Right kidney (tissue), 1 donor: ENCODE results near the gene TGIF2.

Experiments used
- DNase-seq: peaks from one replicate; pipeline ENCODE4 v3.0.0-alpha.2; 2016

TGIF2 gene

DNA sequence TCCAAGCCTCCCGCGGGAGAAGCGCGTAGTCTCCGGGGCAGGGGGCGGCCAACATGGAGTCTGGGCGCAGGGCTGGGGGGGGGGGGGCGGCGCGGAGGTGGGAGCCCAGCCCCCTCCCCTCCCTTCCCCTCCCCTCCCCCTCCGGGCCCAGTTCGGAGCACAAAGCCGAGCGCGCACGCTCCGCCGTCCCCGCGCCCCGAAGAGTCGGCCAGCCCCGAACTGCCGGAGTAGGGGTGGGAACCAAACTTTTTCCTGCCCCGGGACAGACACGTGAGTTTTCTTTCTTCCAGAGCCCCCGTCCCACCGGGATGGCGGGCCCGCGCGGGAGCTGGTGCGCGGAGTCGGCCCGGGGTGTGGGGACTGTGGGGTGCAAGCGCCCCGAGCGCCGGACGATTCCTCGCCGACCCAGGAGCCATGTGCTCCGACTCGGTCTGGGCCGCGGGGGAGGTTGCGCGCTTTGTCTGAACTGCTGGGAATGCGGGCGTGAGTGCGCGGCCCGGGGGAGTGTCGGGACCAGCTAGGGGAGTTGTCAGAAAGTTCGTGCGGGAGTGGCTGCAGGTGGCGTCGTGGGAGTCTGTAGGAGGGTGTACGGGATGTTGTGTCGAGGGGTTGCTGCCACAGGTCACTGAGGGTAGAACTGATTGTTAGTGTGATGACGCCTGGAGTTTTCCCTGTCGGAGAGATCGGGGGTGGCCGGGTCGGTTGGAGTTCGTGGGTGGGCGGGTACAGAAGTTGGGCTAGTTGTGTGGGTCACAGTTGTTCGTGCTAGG lies 1.2 kb downstream of the TGIF2 start:
- DNase-seq = peak; percentile 88

DNA sequence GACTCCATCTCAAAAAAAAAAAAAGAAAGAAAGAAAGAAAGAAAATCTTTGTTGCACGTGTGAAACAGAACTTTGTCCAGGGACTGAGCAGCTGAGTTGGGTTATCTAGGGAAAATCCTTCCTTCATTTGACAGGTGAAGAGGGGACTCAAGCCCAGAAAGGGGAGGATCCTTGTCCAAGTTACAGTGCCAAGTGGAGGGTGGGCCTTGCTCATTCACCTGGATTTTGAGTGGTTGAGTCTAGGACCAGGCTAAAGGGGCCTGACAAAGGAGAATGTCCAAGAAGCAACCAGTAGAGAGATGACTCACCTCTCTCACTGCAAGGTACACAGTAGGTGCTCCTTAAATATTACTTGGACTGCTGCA lies 2.7 kb downstream of the TGIF2 start:
- DNase-seq = no peak

DNA sequence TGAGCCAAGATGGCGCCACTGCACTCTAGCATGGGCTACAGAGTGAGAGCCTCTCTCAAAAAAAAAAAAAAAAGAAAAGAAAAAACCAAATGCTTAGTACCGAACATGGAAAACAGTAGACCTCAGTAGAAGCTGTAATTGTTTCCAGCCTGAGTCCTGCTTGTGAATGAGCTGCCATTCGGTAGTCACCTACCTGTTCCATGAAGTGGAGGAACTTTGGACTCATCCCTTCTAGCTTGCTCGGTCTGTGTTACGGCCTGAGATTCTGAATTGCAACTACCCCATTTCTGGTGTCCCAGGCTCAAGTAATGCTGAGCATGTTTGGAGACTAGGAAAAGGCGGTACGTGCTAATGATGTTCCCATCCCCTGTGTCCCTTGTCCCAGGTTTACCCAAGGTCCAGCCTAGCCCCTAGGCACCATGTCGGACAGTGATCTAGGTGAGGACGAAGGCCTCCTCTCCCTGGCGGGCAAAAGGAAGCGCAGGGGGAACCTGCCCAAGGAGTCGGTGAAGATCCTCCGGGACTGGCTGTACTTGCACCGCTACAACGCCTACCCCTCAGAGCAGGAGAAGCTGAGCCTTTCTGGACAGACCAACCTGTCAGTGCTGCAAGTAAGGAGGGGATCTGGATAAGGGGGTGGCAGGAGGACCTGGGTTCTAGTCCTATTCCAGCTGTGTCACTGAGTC lies 5.1 kb downstream of the TGIF2 start:
- no peak for DNase-seq

DNA sequence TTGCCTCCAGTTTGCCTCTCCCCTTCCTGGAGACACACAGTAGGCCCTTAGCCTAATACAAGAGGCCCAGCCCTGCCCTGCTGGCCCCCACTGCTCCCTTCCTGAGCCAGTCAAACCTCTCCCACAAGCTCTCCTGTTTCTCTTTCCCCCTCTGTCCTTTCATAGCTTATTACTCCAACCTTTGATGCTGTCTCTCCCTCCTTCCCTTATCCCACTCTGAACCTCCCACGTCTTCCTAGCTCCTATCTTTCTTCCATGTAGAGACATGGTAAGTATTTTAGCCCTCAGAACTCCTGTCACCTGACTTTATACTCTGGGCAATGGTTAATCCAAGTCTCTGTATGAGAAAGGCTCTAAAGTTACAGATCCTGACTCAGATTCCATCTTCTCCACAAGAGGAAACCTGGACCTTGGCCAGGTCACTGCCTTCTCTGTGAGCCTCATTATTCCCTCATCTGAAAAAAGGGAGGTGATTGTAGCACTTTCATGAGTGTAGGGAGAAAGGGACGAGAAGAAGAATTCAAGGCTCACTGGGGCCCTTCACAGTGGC lies 6.7 kb downstream of the TGIF2 start:
- no peak for DNase-seq

DNA sequence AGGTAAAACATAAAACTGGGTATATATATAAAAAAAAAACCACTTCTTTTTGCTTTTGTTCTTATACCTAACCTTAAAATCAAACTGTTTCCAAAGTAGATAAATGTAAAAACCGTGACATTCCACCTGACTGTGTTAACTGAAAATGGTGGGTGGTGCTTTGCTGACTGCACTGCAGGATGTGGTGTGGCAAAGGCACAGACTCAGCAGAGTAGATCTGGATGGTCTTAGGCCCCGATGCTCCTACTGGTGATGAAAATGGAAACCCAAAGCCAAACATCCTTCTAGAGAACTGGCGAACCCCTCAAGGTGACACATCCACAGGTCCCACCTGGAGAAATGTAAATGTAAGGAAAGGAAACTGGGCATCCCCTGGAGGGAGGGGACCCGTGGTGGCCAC lies 8.9 kb downstream of the TGIF2 start:
- DNase-seq = no peak

DNA sequence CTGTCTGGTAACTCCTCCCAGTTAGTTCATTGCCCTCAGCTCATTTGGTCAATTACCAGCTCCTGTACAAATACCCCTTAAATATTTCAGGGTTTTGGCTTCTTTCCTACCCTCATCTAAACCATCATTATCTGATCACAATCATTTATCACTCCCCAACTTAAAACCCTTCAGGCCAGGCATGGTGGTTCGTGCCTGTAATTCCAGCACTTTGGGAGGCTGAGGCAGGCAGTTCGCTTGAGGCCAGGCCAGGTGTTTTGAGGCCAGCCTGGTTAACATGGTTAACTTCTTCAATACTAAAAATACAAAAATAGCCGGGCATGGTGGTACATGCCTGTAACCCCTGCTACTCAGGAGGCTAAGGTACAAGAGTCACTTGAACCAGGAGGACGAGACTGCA lies 9.4 kb downstream of the TGIF2 start:
- no peak for DNase-seq

DNA sequence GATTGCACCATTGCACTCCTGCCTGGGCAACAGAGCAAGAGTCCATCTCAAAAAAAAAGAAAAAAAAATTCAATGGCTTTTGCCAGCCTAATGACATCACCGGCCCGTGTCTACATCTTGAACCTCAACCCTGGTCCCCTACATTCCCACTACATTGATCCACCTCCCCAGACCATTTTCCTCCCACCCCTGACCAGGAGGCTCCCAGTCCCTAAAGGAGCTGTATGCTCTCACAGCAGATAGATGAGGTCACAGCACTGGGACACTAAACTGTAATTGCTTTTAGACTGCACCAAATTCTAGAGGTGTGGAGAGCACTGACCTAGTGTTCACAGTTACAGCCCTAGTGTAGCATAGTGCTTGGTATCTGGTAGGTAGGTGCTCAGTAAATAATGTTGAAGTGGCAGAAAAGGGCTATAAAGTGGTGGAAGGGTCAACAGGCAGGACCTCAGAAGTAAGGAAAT lies 10.7 kb downstream of the TGIF2 start:
- DNase-seq = no peak

DNA sequence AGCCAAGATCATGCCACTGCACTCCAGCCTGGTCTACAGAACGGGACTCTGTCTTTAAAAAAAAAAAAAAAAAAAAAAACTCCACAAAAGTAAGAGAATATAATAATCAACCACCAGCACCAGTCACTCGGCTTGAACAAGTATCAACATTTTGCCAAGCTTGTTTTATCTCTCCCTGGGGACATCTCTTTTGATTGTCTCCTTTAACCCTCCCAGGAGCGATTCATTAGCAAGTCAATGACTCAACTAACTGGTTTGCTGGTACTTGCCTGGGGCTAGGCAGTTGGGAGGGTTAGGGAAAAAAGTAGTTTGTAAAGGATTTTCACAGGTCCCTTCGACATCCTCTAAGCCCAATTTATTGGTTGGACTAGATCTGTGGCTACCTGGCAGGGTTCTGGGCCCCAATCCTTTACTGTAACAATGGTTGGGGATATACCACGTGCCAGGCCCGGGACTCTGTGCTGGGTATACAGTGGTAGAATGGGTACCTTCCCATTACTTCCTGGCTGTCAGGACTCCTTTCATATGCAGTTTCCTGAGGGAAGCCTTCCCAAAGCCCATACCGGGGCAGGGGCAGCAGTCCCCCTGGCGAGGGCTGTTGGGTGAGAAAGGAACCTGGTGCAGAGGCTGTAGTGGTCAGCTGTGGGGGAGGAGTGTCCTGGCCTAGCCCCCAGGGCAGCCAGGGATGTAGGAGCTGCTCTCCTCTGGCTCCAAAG lies 12.2 kb downstream of the TGIF2 start:
- no peak for DNase-seq

DNA sequence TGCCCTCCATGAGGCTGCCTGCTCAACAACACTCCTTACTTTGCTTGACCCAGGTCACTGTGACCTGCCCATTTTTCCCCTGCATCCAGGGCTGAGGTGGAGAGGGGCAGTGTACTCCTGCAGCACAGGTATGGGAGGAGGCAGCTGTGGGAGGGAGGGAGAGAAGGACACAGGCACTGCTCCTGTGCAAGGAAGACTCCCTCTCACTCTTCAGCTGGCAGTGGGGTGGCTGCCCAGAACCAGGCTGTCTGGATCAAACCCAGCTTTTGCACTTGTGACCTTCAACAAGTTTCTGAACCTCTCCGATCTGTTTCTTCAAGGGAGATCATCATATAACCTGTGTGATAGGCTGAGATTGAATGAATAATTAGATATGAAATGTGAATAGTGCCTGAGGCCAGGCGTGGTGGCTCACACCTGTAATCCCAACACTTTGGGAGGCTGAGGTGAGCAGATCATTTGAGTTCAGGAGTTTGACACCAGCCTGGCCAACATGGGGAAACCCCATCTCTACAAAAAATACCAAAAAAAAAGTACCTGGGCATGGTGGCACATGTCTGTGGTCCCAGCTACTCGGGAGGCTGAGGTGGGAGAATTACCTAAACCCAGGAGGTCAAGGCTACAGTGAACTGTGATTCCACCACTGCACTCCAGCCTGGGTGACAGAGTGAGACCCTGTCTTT lies 14.1 kb downstream of the TGIF2 start:
- no peak for DNase-seq

DNA sequence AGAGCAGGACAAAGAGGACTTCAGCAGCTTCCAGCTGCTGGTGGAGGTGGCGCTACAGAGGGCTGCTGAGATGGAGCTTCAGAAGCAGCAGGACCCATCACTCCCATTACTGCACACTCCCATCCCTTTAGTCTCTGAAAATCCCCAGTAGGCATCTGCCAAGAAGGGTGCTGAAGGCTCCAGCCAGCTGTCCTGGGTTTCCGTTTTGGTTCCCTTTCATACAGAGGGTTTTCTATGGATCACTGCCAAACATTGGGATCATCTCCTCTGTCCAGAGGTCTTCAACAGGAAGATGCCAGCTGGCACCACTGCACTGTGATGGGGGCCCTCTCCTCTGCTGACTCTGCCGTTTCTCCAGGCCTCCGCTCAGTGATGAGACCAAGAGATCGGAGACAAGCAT lies 17.9 kb downstream of the TGIF2 start:
- DNase-seq = no peak

DNA sequence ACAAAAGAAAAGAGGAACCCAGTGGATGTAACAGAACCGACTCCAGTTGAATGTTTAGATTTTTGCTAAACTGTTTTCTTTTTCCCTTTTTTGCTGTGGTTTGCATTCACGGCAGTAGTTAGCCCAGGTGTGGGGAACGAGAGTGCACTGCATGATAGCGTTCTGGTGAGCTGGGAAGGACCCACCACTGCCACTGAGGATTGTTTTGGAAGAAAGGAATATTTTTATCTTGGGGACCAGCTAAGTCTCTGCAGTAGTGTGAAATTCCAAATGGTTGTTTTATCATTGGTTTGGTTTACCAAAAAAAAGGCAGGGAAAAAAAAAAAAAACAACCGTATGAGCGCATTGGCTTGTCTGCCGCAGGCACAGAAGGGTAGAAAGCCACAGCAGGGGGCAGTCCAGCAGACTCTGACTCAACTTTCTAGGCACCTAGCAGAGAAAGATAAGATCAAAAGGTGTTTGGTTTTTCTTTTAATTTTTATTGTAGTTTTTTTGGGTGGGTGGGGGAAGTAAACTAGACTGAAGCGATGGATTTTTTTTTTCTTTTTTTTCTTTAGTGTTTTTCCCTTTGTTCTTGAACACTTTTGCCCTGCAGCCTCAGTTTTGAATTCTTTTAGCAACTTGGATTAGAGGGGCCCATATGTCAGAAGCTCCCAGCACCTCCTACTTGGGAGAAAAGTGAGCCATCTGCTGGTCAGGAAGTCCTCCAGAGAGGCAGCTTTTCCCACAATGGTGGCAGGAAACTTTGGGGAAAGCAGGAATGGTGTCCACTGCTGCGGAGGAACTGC lies 18.7 kb downstream of the TGIF2 start:
- no peak for DNase-seq

DNA sequence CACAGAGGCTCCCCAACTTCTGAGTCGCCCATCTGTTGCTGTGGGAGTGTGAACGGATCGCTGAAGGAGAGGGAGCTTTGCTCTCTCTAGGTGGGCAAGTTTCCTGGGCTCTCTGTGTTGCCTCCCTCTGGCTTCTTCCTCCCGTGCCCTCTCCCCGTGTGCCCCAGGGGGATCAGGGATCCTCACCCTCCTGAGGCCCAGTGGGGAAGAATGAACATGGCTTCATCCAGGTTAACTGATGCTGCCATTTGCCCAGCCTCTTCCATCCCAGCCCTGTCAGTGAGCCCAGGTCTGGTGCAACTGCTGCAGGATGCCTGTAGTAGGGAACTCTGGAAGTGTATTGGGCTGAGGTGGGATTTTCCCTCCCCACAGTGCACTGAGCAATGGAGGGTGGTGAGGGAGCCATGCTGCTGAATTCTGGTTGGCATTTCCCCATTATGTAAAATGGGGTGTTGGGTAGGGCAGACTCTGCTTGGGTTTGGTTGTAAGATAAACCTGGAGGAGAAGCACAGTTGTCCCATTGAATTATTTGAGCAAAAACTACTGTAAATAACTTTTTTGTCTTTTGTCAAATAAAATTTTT lies 20.0 kb downstream of the TGIF2 start:
- DNase-seq = no peak

DNA sequence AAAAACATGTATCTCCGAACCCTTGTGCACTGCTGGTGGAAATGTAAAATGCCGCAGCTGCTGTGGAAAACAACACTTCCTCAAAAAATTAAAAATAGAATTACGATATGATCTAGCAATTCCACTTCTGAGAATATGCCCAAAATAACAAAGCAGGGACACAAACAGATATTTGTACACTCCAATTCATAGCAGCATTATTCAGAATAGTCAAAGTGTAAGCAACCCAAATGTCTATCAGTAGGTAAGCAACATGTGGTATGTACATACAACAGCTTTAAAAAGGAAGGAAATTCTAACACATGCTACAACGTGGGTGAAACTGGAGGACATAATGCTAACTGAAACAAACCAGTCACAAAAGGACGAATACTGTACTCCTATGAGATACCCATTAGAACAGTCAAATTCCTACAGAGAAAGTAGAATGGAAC lies 26.5 kb downstream of the TGIF2 start:
- DNase-seq = no peak

DNA sequence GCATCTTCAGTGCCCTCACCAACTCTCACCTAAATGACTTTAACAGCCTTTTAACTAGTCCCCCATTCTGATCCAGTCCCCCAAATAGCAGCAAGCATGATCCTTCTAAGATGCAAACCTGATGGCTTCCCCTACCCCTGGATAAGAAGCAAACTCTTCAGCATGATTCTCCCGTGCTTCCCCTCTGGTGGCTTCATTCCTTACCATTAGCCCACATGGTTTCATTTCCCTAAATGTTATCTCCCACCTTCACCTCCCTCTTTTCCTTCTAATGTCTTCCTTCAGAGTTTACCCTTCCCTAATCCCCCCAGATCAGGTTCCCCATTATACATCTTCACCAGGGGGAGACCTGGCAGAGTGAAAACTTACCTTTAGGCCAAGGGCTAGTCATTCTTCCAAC lies 28.1 kb downstream of the TGIF2 start:
- DNase-seq = no peak

DNA sequence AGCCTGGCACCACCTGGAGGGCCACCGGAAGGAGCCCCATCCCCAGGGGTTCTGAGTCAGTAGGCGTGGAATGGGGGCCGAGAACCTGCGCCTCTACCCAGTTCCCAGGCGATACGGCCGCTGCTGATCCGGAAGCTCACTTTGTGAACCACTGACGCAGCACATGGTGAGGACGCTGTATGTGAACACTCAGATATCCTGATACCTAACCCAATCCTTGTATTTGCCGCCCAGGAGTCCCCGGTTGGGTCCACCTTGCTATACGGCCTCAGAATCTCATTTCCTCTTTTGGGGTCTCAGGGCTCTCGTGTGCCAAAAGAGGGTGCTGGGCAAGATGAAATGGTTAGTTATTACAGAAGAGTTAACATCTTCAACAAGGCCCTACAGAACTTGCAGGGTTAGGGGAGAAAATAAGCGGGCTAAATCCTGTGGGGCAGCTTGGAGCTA lies 31.6 kb downstream of the TGIF2 start:
- DNase-seq = no peak

DNA sequence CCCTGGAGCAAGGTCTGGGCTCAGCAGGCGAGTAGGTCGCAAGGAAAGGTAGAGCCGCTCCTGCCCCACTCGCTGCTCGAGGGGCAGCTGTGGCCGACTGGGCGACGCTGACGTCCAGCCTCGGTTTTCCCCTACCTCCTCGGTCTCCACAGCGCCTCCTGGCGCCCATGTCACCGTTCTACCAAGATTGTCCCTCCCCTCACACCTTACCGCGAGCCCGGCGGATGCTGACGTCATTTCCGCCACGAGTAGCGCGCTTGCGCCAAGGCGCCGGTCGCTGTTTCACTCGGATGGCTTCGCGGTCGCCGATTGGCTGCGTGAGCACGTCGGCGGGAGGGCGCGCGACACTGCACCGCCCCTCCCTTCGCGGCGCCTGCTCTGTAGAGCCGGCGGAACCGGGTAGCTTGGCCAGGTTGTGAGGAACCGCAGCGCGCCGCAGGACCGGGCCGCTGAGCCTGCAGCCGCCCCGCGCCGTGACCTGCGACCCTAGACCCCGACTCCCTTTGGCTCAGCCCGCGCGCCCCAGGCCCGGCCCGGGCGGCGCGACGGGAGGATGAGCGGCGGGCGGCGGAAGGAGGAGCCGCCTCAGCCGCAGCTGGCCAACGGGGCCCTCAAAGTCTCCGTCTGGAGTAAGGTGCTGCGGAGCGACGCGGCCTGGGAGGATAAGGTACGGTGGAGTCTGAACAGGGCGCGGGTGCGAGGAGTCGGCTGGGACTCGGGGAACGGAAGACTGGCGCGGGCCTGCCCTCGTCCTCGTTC lies 32.2 kb downstream of the TGIF2 start, which contains the start of gene RAB5IF:
TSS of gene RAB5IF (plus strand) at position 381 of the 759 bp plus-strand sequence. CDS start at position 554, 173 bp downstream.
- peak; percentile 97 for DNase-seq

DNA sequence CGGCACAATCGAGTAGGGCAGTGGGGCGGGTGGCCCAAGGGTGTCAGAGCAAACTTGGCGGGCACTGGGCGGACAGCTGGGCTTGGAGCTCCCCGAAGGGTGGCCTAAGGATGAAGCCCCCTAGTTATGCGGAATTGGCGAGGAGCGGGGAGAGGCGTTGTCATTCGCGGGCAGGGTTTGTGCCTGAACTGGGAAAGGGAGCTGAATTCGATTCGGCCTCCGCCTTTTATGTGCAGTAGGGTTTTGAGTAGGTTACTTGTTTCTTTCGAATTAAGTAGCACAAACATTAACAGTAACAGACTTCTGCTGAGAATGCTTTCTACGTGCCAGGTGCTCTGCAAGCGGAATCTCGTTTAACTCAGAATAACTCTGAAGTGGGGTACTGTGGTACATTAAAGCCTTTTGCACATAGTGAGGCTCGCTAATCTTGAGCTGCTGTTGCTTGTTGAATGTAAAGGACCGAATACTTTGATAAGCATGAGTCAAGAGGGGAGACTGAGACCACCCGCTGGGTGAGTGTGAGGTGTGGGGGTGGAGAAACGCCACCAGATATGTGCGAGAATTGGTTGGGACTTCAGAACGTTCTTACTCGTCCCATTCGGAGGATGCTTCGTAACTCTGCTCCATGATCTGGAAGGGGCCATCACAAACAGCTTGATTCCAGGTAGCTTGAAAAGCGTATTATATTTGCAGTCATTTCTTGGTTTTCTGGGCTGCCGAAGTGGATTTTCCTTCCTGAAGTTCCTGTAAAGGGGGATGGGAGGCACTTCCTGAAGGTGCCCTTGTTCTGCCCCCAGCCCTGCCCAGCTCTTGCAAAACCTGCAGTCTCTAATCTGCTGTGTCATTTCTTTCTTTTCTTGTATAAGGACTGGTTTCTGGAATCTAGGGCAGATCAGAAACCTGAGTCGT lies 33.0 kb downstream of the TGIF2 start:
- no peak for DNase-seq

DNA sequence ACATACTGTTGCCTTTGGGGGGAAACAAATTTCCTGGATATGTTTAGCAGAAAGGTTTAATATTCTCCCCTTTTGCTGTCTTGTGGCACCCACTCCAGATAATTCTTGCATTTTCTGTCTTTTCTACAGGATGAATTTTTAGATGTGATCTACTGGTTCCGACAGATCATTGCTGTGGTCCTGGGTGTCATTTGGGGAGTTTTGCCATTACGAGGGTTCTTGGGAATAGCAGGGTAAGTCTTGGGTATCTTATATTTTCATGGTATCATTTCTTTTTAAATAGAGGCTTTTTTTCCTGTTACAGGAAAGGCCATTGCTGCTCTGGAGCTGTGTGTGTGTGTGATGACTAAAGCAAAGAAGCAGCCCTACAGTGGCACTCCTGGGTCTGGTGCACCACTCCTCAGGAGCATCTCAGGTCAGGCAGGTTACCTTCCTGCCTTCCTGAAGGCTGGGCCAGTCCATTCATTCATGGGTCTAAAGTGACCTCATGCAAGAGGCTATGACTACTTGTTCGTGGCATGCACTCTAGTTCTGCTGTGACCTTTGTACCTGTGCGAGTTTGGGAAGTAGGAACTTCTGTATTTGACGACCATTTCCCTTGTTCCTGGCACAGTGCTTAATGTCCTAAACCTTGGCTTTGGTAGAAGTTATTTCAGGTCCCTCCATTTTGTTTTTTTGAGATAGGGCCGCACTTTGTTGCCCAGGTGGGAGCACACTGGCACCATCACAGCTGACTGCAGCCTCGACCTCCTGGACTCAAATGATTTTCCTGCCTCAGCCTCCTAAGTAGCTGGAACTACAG lies 34.4 kb downstream of the TGIF2 start:
- DNase-seq = no peak
